HG02852 (cell line): Measurements from ENCODE around the gene MAD1L1.

Experiments used
- ATAC-seq: cut with Tn5 transposase; IDR thresholded peaks from one replicate; pipeline ENCODE4 v1.9.1; 2021; ENCODE audit warnings: mild to moderate bottlenecking, moderate library complexity; ENCODE audit not compliant: unreplicated experiment

The MAD1L1 gene

GRCh38 chr7:1907751-1908365 is 324.9 kb downstream of the MAD1L1 start:
- ATAC-seq, result no peak

- ATAC-seq, result no peak
Observed at GRCh38 chr7:1906988-1907745, 325.6 kb downstream of the MAD1L1 start.

GRCh38 chr7:1906087-1906830 is 326.5 kb downstream of the MAD1L1 start:
- no peak for ATAC-seq

GRCh38 chr7:1902231-1902855 is 330.4 kb downstream of the MAD1L1 start:
- no peak for ATAC-seq

DNA sequence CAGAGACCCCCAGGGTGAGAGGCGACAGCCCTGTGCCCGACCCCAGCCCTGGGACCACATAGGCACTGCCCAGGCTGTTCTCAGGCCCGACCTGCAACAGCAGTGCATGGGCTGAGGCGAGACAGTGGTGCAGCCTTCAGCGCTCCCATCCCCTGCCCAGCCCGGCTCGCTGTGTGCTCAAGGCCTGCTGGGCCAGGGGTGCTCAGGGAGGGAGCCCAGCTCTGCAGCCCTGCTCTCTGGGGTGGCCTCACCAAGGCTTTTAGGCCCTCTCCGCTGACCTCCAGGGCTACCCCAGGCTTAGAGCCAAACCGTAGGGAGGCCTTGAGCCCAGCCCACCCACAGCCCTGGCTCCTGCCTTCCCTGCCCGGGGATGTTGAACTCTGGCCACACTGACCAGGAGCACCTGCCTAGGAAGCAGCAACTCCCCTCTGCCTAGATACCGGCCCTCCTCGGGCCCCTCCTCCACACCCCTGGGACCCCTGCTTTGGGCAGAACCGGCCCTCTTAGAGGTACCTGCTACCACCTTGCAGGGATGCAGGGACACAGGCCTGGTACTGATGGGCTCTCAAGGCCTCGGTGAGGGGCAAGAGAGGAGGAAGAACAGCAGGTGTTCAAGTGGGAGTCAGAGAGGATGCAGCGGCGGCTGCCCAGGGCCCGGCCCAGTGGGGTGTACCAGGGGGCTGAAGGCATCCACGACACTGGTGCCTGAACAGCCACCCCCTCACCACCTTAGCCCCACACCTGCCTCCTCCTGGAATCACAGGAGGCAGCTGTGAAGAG is 331.1 kb downstream of the MAD1L1 start:
- no peak for ATAC-seq

GRCh38 chr7:1900847-1901246 is 331.9 kb downstream of the MAD1L1 start:
- no peak for ATAC-seq

DNA sequence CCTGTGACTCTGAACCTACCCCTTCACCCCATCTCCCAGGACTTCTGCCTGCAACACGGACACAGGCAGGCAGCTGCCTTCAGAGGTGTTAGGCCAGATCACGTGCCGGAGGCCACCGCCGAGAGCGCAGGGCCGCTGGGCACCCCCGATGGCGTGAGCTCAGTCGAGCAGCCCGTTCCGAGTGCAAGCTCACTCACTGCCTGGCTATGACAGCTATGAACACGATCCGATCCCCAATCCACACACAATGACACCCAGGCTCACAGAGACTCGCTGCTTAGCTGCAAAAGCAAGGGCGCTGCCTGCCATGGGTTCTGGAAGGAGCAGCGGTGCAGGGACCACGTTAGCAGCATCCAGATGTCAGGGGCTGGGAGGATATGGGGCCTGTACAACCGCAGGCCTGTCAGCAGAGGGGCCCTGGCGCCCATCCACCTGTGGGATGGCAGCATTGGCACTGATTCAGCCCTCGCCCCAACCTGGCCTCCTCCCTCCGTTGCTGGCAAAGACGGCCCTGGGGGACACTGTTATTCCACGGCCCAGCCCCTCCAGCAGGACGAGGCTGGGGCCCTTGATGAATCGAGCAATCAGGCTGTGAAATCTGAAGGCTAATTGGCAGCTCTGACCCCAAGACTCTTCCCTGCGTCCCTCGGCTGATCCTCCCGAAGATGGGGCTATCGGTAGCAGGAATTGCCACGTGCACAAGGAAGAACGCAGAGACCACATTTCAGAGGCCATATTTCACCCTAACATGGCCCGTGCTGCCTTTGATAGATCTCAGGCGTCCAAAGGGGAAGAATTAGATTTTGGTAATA is 332.6 kb downstream of the MAD1L1 start:
- ATAC-seq, result no peak

GRCh38 chr7:1899196-1899595 is 333.5 kb downstream of the MAD1L1 start:
- no peak for ATAC-seq

DNA sequence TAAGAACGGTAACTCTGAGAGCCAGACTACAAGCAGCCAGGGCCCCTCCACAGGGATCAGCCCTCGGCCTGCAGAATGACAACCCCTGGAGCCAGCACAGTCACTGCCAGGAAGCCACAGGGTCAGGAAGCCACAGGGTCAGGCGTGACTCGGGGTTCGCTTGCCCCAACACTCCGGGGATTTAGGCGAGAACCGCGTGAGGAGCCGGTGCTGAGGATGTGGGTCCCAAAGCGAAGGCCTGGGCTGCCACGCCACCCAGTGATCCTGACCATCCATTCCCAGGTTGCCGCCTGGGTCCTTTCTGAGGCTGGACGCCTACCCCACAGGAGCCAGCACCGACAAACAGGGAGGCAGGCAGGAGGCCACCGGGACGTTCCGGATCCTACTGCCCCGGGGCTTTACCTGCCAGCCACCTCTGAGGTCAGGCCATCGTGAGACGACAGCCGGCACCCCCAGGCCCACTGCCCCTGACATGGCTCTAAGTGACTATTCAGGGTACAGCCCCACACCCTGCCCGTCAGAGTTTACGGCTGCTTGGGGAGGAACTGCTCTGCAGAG is 334.0 kb downstream of the MAD1L1 start:
- no peak for ATAC-seq

DNA sequence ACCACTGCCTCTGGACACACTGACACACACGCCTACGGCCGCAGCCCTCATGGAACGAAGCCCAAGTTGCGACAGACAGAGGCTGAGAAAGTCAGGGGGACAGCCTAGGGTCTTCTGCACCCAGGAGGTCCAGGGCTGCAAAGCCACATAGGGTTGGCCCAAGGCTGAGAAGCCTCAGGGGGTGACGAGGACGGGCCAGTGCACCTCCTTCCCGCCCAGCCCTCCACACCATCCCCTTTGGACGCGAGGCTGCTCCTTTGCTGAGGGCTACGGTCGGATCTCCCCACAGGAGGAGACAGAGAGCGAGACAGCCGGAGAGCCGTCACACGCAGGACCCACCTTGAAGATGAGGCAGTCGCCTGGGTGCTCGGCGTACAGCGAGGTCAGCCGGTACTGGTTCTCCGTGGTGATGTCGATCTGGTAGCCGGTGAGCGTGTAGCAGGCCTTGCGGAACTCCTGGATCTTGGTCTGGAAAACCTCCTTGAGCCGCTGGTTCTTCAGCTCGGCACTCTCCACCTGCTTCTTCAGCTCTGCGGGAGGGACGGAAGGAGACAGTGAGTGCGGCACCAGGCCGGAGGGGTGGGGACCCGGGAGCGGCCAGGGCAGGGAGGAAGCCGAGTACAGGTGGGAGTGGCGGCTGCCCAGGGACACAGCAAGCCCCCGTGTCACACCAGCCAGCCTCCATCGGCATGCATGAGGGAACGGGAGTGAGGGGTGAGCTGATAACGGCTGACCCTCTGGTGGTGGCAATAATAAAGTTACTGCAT is 334.7 kb downstream of the MAD1L1 start:
- no peak for ATAC-seq

DNA sequence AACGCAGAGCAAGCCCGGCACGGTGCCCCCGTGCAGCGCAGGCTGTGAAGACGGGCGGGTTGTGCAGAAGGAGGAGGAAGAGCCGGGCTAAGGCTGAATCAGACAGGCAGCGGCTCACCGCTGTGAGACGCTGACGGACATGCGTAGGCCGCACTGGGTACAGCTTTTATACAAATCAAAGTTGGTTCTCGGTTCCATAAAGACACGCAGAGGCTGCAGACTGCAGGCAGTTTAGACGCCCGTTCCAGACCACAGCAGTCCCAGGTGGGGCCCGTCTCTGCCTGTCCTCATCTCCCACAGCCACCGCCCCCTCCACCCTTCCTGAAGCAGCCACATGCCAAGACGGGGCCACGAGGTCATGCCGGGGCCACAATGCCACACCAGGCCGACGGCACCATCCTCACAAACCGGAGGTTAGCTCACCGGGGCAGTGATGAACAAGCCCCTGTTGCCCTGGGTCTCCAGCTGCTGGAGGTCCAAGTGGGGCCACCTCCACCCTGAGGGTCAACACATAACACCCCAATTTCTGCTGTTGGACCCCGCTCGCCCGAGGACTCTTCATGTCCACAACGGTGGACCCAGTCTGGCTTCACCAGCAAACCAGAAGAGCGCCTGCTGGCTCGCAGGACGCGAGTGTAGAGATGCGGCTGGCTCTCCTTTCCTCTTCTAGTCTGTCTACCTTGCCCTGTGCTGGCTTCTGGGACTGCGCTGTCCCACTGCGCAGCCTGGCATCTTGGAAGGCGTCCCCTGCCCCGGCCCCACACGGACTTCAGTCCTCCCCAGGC is 335.5 kb downstream of the MAD1L1 start:
- no peak for ATAC-seq

DNA sequence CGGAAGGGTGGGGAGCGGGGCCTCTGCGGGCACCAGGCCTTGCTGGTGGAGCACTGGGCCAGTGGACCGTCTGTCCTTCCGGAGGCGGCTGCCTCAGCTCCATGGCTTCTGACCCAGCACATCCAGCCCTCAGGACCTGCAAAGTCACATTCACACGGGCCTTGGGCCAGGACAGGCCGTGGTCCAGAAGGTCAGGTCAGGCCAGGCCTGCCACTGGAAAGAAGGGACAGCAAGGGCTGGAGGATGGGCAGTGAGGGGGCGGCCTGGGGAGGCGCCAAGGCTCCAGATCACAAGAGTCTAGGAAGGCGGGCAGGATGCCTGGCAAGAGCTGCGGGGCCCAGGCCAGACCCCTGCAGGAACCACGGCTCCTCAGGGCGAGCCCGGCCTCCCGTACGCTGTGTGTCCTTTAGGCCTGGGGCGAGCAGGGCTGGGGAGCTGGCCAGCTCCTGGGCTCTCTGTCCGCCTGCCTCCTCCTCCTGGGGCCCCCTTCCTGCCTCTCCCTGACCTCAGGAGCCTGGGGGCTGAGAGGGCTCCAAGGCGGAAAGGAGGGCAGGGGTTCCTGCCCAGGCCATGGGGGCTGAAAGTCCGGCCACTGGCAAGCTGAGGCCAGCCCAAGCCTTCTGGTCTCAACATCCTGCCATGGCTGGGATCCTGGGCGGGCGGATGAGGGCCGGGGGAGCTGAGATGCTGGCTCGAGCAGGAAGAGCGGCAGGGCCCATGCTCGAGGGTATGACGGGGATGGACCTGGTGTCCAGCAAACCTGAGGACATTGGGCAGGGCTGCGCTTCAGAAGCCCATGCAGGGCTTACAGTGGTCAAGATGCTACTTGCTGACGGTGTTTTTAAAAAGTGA is 336.9 kb downstream of the MAD1L1 start:
- no peak for ATAC-seq

GRCh38 chr7:1894906-1895663 is 337.7 kb downstream of the MAD1L1 start:
- no peak for ATAC-seq

DNA sequence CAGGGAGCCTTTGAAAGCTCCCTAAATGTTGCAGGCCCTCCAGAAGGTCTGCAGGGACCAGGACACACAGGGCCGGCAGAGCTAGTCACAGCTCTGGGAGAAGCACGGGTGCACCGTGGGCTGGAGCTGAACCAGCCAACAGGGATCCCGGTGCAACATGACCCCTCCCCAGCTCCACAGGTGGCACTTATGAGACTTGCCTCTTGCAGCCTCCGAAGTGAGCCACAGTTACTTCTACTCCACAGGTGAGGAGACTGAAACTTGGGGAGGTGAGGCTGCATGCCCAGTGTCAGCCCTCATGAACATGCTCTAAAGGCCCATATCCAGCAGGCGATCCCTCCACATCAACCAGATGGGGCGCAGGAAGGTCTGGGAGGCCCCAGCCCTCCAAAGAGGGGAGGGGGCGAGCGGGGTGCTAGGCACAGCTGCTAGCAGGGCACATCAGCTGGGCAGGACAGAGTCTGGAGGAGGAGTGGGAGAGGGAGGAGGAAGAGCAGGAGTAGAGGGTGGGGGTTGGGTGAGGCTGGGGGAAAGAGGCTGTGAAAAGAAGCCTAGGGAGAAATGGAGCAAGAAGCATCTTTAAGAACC is 338.3 kb downstream of the MAD1L1 start:
- no peak for ATAC-seq

GRCh38 chr7:1893451-1893850 is 339.3 kb downstream of the MAD1L1 start:
- ATAC-seq, result no peak

GRCh38 chr7:1893036-1893435 is 339.7 kb downstream of the MAD1L1 start:
- ATAC-seq, result no peak
